ENCODE data around the gene MAPKAP1.

DNA sequence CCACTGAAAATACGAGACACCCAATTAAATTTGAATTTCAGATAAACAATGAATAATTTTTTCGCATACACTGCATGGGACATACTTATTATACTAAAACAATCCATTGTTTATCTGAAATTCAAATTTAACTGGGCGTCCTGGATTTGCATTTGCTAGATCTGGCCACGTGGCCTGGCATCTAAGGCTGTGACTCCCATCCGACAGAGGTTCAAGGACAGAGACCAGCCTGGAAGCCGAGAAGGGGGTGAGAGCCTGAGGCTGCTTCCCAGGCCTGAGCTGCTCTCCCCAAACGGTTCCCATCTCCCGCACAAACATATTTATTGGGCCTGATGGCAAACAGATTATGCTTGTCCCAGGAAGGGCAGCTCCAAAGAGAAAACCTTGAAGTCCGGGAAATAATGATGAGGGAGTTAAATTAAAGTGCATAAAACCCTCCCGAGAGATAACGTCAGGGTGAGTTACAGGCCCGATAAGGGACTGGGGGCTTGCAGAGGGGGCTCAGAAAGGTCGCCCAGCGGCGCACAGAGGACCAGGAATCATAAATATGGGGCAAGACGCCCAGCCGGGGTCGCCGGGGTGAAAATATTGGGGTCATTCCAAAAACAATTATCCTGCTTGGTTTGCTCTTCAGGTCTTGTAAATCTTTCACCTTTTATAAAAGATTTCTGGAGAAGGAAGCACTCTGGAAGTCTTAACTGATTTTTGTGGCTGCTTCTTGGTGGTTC is 281.7 kb downstream of the MAPKAP1 start:
- TF ChIP-seq, protein P1, sequence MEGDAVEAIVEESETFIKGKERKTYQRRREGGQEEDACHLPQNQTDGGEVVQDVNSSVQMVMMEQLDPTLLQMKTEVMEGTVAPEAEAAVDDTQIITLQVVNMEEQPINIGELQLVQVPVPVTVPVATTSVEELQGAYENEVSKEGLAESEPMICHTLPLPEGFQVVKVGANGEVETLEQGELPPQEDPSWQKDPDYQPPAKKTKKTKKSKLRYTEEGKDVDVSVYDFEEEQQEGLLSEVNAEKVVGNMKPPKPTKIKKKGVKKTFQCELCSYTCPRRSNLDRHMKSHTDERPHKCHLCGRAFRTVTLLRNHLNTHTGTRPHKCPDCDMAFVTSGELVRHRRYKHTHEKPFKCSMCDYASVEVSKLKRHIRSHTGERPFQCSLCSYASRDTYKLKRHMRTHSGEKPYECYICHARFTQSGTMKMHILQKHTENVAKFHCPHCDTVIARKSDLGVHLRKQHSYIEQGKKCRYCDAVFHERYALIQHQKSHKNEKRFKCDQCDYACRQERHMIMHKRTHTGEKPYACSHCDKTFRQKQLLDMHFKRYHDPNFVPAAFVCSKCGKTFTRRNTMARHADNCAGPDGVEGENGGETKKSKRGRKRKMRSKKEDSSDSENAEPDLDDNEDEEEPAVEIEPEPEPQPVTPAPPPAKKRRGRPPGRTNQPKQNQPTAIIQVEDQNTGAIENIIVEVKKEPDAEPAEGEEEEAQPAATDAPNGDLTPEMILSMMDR (IDR thresholded peaks at IDR 0.05): no peak
- no peak for TF ChIP-seq ZFX (IDR thresholded peaks at IDR 0.05; ENCODE audit: borderline replicate concordance)

Data from 22Rv1 (cell line).